Middle frontal gyrus (tissue), 1 donor: ENCODE measurements around the gene OSBP2.

Source experiments
- DNase-seq: peaks from one replicate; pipeline ENCODE4 v3.0.0-alpha.2; 2015; ENCODE audit warnings: low spot score; ENCODE audit errors: extremely low spot score

Gene OSBP2

DNA sequence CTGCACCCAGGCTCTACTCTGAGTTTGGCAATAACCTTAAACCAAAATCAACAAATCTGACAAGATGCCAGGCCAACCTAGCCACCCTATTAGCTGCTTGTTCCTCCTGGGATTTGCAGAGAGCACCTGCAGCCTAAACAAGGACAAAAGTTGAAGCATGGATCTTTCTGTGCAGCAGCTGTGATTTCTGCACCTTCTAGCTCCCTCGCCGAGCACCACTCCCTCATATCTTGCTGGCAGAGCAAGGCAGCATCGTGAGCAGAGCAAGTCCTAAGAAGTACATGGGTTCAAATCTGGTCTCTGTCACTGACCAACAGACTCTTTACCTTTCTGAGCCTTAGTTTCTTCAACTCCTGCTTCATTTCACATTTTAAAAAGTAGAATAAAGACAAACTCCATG, 235.6 kb downstream of the OSBP2 start:
- DNase-seq, result no peak

DNA sequence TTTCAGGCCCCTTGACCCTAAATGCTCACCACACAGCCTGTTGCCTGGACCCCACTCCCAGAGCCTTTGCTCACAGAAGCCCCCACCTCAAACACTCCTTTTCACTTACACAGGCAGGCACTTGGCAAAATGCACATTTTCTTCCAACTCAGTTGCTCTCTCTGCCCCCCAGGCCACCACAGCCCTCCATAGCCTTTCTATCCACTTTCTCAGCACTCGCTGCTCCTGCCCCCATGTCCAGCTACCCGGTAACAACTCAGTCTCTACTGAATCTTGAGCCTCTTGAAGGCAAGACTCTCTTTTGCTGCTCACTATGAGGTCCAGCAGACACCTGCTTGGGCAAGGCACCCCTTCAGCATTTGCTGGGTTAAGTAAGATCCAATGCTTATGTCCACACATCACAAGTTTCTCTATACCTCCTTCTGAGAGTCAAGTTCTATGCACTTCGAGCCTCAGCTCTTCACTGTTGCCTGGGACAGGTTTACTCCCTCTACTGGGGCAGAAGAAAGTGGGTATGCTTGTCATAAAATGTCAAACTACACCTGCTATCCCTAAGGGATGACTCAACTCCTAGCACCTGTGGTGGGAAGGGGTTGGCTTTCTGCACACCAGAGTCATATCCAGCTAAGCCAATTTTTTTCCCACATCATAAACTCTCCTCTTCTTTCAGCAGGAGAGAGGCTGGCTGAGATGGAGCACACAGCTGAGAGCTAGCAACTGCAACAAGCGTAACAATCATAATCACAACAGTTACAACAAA, 237.0 kb downstream of the OSBP2 start:
- DNase-seq, result no peak

DNA sequence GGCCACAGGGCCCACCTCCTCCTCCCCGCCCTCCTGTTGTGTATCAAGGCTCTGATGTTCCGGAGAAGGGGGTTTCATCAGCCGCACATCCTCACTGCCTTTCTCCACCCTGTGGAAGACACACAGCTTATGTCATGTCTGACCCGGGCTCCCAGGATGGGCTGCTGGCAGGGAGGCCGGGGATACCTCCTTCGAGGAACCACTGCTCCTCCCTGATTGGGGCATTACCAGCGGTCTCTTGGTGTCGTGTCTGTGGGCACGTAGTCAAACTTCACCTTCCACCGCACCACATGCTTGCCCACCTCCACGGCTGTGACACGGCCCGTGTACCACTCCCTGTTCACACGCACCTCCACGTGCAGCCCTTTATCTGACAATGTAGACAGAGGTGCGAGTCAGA, 238.0 kb downstream of the OSBP2 start:
- no peak for DNase-seq

DNA sequence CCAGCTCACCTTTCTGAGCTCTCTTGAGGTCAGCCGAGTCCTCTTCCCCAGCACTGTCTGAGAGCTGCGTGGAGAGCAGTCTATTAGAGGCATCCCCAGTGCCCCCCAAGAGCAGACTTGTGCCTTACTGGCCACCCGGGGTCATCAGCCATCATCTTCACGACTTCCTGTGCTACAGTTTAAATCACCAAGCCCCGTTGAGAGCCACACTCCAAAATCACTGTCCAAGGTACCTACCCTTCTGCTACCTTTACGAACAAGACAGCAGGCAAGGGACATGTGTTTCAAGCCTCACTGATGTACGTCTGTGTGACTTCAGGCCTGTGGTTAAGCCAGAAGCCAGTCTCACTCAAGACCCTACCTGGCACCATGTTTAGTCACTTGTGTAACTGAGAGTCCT, 238.8 kb downstream of the OSBP2 start:
- no peak for DNase-seq

DNA sequence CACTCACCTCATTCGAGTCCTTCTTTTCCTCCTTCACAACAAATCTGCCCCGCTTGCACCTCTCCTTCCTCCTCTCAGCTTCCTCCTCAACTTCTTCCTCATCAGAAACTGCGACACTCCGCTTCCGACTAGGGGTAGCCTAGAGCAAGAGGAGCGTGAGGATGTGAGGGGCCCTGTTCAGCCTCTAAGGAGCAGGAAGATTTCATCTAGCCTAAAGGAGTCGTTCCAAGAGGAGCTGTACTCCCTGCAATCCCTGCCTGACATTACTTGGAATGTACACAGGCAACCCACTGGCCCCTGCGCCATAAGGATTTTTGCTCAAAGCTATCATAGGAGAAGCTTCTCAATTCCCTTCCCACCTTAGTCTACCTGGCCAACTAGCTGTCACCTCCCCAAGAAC, 239.4 kb downstream of the OSBP2 start:
- DNase-seq, result no peak

DNA sequence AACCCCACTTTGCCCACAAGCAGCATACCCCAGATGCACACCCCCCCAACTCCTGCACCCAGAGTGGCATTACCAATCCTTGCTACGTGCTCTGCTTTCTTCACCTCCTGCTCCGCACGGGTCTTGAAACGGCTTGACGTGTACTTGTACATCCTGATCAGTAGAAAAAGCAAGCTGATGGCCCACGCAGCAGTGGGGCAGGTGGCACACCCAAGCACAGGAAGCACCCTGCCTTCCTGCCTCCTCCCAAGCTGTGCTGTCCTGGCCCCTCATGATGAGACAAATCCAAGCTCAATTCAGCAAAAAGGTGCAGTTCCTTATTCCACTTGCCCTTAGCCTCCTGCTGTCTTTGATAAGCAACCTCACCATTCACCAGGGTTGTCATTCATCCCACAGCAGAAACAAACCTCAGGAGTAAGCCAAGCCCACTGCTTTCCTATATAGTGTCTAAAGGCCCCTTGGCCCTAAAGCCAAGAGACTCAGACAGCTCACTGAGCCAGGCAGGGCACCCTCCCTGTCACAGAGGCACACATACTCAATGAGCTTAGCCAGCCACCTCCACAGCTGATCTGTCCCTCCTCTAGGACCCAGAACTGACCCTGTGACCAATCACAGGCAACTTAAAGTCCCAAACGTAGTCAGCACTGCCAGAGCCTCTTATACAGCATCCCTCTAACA, 246.2 kb downstream of the OSBP2 start:
- DNase-seq, result no peak

DNA sequence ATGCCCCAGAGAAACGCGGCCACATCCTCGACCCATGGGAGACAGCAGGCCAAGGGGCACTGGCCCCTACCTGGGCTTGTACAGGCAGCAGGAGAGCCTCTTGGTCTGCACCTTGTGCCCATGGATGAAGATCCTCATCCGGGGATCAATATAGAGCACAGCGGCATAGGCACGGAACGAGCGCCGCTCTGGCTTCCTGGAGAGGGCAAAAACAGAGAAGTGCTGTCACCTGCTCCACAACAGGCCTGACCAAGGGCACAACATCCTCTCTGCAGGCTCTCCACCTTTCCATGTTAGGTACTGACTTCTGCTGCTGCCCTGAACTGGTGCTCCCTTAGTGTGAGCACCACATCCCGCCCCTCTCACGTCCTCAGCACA, 246.7 kb downstream of the OSBP2 start:
- no peak for DNase-seq

DNA sequence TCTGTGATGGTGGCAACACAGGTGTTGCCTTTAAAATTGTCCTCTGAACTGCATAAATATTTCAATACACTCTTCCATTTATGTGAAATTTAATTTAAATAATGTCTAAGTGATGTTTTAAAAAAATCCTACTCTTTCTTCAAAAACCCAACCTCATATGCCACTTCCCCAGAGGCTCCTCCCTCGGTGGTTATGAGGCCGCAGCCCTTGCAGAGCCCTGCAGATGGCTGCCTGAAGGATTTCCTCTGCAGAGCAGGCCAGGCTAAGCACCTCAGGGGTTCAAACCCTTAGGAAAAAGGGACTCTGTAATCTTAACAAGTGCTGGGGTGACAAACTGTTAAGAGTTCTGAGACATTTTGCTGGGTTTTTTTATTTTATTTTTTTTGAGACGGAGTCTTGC, 248.7 kb downstream of the OSBP2 start:
- DNase-seq, result no peak

DNA sequence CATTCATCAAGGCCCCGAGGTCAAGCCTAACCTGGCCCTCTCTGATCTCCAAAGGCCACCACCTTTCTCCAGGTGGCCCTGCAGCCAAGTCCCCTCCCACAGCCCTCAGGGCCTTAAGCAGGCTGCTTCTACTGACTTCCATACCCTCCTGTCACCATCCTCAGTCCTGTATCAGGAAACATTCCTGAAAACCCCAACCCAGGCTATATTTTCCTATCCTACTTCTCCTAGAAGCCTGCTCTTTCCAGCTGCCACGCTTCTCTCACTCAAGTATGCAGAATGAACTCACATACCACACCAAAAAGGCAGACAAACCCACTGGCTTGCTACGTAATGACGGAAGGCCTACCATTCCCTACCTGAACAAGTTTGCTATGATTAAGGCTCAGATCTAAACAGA, 250.3 kb downstream of the OSBP2 start:
- no peak for DNase-seq

DNA sequence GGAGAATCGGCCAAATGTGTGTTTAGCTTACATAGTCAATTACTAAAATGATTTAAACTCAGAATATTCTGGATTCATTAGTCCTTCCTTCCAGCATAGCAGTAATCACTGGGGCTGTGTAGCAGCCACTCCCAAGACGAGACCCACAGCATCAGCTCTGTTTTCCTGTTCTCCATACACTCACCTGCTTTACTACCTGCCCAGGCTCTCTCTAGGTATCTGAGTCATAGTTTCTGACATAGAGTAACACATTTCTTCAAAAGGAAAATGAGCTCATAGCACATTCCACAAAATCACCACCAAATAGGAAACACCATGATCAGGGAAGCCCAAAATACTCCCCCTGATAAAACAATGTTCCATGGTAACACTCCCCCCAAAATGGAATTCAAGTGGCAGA, 251.0 kb downstream of the OSBP2 start:
- no peak for DNase-seq

DNA sequence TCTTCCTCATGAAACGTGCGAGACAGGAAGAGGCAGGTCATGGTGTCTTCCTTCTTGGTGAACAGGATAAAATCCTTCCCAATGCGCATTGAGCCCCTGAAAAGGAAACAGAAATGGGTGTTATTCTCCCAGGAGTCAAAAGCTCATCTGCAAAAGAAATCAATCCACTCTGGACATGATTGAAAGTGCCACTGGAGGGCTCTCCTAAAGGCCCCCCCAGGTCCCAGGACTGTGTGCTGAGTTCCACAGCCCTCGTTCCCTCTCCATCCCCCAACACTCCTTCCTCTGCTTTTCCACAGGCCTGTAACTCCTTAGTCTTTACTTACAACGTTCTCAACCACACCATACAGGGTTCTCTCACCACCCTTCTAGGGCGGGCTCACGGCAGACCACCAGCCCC, 251.7 kb downstream of the OSBP2 start:
- DNase-seq, result no peak

DNA sequence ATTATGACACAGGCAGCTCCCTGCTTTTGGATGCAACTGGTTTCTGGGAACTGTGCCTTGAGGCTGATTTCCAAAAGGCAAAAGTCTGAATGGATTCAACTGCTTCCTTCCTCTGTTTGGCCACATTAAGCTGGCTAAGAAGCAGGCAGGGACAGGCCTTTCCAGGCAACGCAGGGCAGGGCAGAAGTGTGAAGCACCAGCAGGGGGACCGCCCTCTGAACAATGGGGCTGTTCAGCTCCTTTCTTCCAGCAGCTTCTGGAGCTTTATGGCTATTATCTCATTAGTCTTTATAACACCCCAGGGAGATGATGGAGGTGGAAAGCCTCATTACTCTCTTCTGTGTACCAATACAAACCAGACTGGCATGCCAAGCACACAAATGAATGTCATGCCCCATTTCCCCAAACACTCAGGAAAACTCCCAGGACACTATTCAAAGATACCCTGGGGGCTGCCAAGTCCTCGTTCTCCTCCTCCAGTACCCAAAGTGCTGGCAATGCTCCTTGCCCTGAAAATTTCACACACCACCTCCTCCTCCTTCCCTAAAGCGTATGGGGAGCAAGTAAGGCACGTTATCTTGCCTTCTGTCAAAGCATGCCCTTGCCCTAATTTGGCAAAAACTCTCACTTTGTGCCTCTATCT, 252.6 kb downstream of the OSBP2 start:
- DNase-seq, result peak; percentile 39

DNA sequence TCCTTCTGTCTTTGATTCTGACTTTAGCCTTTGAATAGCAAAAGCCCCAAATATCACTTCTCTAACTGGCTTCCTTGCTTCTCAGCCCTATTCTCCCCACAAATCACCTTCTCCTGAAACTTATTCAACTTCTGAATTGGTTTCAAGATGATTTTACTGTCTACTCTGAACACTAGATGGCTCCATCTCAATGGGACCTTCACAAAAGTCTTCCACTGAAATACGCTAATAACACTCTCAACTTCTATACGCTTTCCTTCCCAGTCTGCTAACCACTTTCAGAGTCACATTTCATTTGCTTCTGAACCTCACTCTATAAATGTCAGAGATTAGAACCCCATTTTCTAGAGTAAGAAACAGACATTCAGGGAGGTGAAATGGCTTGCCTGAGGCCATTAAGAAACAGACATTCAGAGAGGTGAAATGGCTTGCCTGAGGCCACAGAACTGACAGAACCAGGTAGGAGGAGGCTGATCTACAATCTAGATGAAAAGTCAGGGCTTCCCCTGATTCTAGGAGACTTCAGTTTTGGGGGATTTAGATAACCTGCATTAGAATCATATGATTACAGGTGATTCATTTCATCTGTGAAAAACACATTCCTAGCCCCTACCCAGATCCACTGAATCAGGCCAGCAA, 253.3 kb downstream of the OSBP2 start:
- DNase-seq, result no peak

DNA sequence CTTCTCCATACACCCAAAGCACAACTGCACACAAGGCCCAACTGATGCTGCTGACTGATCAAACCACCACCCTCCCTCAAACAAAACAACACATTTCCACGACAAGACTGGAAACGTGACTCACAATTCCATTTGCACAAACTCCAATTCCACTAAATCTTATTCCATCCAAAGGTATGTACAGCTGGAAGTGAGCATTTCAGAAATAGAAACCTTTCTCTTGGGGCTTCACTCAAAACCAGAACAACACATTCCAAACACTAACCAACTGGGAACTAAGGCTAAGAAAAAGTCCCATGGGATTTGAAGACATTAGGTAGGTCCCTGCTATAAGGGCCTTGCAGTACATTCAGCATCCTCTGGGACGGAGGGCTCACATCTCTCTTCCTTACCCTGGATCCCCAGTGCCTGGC, 254.3 kb downstream of the OSBP2 start:
- no peak for DNase-seq

DNA sequence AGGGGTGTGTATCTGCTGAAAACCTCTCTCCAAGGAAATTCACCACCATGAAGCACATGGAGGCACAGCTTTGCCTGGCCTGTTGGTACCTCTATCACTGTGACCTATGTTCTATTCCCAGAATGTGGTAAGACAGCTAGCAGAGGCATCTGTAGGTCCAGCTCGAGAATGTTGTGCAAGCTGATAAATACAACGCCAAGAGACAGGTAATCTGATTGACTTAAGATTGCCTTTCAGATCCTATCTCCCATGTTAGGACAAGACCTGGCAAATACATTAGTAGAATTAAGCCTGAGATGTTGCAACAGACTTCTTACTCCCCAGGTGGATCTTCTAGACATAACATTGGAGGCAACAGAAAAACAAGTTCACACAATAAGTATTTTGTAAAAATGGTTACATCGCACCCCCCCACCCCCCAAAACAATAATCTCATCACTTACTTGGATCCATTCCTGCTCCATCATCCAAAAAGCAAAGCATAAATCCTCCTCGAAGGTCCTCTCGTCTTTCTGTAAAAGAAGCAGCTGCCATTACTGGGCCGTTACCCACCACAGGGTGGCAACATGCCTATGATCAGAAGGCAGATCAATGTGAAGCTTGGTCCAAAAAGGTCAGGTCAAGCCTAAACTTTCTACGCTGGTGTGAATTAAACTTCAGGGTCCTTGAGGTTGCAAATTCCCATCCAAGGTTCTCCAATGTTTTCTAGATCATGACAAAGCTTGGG, 255.4 kb downstream of the OSBP2 start:
- no peak for DNase-seq

DNA sequence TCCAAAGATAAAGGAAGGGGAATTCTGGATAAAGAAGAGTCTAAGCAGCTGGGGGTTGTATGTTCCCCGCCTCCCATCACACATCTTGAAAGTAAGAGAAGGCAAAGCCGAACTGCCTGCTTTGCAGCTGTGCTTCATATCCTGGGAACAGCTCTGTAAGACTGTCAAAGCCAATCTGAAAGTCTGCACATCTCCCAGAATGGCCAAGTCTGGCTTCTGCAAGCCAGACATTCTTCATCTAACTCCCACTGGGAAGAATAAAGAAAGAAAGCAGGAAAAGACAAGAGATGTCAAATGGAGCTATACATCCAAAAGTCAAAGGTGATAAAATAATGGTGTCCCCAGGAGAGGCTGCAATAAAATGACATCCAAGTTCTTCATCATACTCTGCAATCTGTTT, 258.5 kb downstream of the OSBP2 start:
- no peak for DNase-seq

DNA sequence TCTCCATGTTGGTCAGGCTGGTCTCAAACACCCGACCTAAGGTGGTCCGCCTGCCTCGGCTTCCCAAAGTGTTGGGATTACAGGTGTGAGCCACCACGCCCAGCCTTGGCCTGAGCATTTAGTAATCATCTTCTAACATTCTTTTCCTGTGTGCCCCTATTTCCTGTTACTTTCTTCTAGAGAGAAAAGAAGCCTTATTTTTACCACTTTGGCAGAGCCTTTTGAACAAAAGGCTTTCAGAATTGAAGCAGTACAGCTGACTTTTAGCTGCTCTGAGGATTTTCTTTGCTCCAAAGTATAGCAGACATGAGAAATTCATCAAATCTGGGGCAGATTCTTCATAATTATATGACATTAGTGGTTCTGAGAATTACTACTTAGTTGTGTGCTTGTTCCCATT, 260.5 kb downstream of the OSBP2 start:
- no peak for DNase-seq
